ENCODE measurements around the gene PCDH9.

The PCDH9 gene

DNA sequence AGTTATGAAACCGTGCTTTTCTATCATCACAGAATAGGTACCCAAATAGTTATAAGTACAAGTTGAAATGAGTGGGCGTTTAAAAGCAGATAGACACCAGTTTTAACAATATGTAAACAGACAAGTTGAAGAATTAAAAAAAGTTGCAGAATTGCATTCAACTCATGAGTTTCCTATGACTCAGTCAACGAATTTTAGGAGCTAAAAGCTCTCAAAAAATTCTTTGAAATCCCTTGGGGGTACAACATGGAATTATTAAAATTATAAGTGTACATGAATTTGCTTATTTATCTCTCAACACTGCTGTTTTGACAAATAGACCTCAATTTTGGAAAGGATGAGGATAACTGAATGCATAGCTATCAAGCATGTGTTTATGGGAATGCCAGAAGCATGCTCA, 693.4 kb downstream of the PCDH9 start:
- no peak overlapping the region for H3K9ac ChIP-seq (ENCODE audit: low read length)
- no peak overlapping the region for H3K27ac ChIP-seq (ENCODE audit: low read depth, low read length)
- no peak overlapping the region for H2BK5ac ChIP-seq (ENCODE audit: low read length)
- no peaks in the 10 kb centered on the region for H3K36me3 ChIP-seq (ENCODE audit: control insufficient read depth, insufficient read depth, low read length)
- H3K79me1 ChIP-seq (ENCODE audit: low read length) = no peaks in the 10 kb centered on the region
- H4K8ac ChIP-seq (ENCODE audit: low read depth, low read length) = no peak overlapping the region
- H2BK120ac ChIP-seq (ENCODE audit: low read depth, low read length) = no peak overlapping the region
- H3K4me1 ChIP-seq (ENCODE audit: control insufficient read depth, low read depth, low read length) = no peaks in the 10 kb centered on the region
- H4K5ac ChIP-seq (ENCODE audit: low read length) = no peak overlapping the region
- no peak overlapping the region for H3K18ac ChIP-seq (ENCODE audit: low read length)
- H3K23ac ChIP-seq (ENCODE audit: low read length) = no peak overlapping the region
- no peak overlapping the region for H3K4me2 ChIP-seq (ENCODE audit: low read length)
- no peak for DNase-seq
- no peaks in the 10 kb centered on the region for H3K27me3 ChIP-seq (ENCODE audit: insufficient read depth, low read length, poor library complexity)
- no peaks in the 10 kb centered on the region for H3K79me2 ChIP-seq (ENCODE audit: control insufficient read depth, insufficient read depth, low read length)
- no peak overlapping the region for H2BK15ac ChIP-seq (replicated peaks; ENCODE audit: low read depth)
- WGBS (ENCODE audit: extremely low coverage, insufficient coverage, low lambda C conversion rate) = no CpG with 5 or more reads among the region's 3 CpGs
- H3K4me3 ChIP-seq (ENCODE audit: low read length) = no peak overlapping the region
- no peak overlapping the region for H2AK5ac ChIP-seq (ENCODE audit: low read length)
- H3K4ac ChIP-seq (ENCODE audit: low read depth, low read length) = no peak overlapping the region
- H3K56ac ChIP-seq (ENCODE audit: low read length) = no peak overlapping the region

DNA sequence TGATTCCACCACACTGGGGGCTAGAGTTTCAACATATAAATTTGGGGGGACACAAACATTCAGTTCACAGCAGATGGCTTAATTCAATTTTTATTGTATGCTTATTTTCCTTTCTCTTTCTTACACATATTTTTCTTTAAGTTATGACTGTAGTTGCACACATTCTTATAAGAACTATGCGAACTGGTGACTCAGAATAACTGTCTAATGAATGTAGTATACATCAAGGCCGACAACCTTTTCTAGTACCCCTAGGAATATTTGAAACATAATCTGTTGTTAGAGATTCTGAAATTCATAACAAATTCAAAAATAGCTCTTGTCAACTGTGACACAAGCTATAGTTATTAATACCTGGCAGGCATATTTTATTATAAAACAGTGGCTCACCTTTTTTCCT, 695.6 kb downstream of the PCDH9 start:
- Histone ChIP-seq H3K27ac (ENCODE audit: low read depth, low read length) (no peak overlapping the region), H2BK120ac (ENCODE audit: low read depth, low read length) (no peak overlapping the region), H3K4me2 (ENCODE audit: low read length) (no peak overlapping the region), H2AK5ac (ENCODE audit: low read length) (no peak overlapping the region), H3K23ac (ENCODE audit: low read length) (no peak overlapping the region), H3K18ac (ENCODE audit: low read length) (no peak overlapping the region), H4K8ac (ENCODE audit: low read depth, low read length) (no peak overlapping the region), H3K27me3 (ENCODE audit: insufficient read depth, low read length, poor library complexity) (no peaks in the 10 kb centered on the region), H3K79me2 (ENCODE audit: control insufficient read depth, insufficient read depth, low read length) (no peaks in the 10 kb centered on the region), H4K5ac (ENCODE audit: low read length) (no peak overlapping the region), H3K4me1 (ENCODE audit: control insufficient read depth, low read depth, low read length) (no peaks in the 10 kb centered on the region), H3K56ac (ENCODE audit: low read length) (no peak overlapping the region), H3K4ac (ENCODE audit: low read depth, low read length) (no peak overlapping the region), H3K9ac (ENCODE audit: low read length) (no peak overlapping the region), H3K79me1 (ENCODE audit: low read length) (no peaks in the 10 kb centered on the region), H3K4me3 (ENCODE audit: low read length) (no peak overlapping the region), H3K36me3 (ENCODE audit: control insufficient read depth, insufficient read depth, low read length) (no peaks in the 10 kb centered on the region), H2BK15ac (replicated peaks; ENCODE audit: low read depth) (no peak overlapping the region), H2BK5ac (ENCODE audit: low read length) (no peak overlapping the region)
- DNase-seq = no peak
- WGBS (ENCODE audit: extremely low coverage, insufficient coverage, low lambda C conversion rate) = no CpG with 5 or more reads among the region's 2 CpGs

DNA sequence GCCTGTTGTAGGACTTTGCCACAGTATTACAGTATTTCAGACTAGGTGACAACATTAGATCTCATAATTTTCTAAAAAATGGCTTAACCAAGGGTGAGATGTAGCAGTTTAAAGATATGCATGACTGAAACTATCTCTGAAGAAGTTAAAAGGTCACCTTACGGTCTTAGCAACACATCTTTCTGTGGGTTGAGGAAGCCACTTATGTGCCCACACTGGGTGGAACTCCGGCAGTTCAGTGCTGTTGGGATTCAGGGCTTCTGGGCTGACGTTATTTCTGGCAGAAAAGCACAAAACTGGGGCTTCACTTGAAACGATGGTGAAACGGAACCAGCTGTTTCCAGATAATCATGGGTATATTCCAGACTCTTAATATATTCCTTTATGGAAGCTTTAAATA, 697.3 kb downstream of the PCDH9 start:
- no peaks in the 10 kb centered on the region for H3K27me3 ChIP-seq (ENCODE audit: insufficient read depth, low read length, poor library complexity)
- no peaks in the 10 kb centered on the region for H3K79me2 ChIP-seq (ENCODE audit: control insufficient read depth, insufficient read depth, low read length)
- H3K9ac ChIP-seq (ENCODE audit: low read length) = no peak overlapping the region
- no peaks in the 10 kb centered on the region for H3K79me1 ChIP-seq (ENCODE audit: low read length)
- no peak overlapping the region for H4K8ac ChIP-seq (ENCODE audit: low read depth, low read length)
- WGBS (ENCODE audit: extremely low coverage, insufficient coverage, low lambda C conversion rate) = no CpG with 5 or more reads among the region's 5 CpGs
- H3K18ac ChIP-seq (ENCODE audit: low read length) = no peak overlapping the region
- no peak overlapping the region for H3K4me2 ChIP-seq (ENCODE audit: low read length)
- H4K5ac ChIP-seq (ENCODE audit: low read length) = no peak overlapping the region
- no peaks in the 10 kb centered on the region for H3K36me3 ChIP-seq (ENCODE audit: control insufficient read depth, insufficient read depth, low read length)
- H2BK120ac ChIP-seq (ENCODE audit: low read depth, low read length) = no peak overlapping the region
- no peak overlapping the region for H2AK5ac ChIP-seq (ENCODE audit: low read length)
- no peak overlapping the region for H2BK15ac ChIP-seq (replicated peaks; ENCODE audit: low read depth)
- H3K27ac ChIP-seq (ENCODE audit: low read depth, low read length) = no peak overlapping the region
- H3K23ac ChIP-seq (ENCODE audit: low read length) = no peak overlapping the region
- H3K4ac ChIP-seq (ENCODE audit: low read depth, low read length) = no peak overlapping the region
- no peak for DNase-seq
- H3K4me3 ChIP-seq (ENCODE audit: low read length) = no peak overlapping the region
- no peak overlapping the region for H3K56ac ChIP-seq (ENCODE audit: low read length)
- H3K4me1 ChIP-seq (ENCODE audit: control insufficient read depth, low read depth, low read length) = no peaks in the 10 kb centered on the region
- H2BK5ac ChIP-seq (ENCODE audit: low read length) = no peak overlapping the region

DNA sequence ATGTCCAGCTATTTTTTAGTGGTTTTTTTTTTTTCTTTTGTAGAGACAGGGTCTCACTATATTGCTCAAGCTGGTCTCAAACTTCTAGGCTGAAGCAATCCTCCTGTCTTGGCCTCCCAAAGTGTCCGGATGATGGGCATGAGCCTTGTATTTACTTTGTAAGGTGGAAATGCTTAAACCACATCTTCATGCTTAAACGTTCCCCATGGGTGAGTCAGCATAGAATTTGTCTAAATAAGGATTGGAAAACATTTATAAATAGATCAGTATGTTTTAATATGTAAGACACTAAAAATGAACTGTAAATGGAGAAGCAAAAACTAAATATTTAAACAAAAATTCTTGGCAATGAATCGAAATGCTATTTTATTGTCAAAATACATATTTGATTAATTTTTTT, 698.0 kb downstream of the PCDH9 start:
- no peaks in the 10 kb centered on the region for H3K36me3 ChIP-seq (ENCODE audit: control insufficient read depth, insufficient read depth, low read length)
- H3K56ac ChIP-seq (ENCODE audit: low read length) = no peak overlapping the region
- no peak overlapping the region for H2BK15ac ChIP-seq (replicated peaks; ENCODE audit: low read depth)
- no peaks in the 10 kb centered on the region for H3K4me1 ChIP-seq (ENCODE audit: control insufficient read depth, low read depth, low read length)
- H3K79me2 ChIP-seq (ENCODE audit: control insufficient read depth, insufficient read depth, low read length) = no peaks in the 10 kb centered on the region
- H3K4me2 ChIP-seq (ENCODE audit: low read length) = no peak overlapping the region
- H3K27ac ChIP-seq (ENCODE audit: low read depth, low read length) = no peak overlapping the region
- H4K8ac ChIP-seq (ENCODE audit: low read depth, low read length) = no peak overlapping the region
- H3K23ac ChIP-seq (ENCODE audit: low read length) = no peak overlapping the region
- no CpG with 5 or more reads among the region's 3 CpGs for WGBS (ENCODE audit: extremely low coverage, insufficient coverage, low lambda C conversion rate)
- no peak overlapping the region for H2AK5ac ChIP-seq (ENCODE audit: low read length)
- no peak overlapping the region for H3K4me3 ChIP-seq (ENCODE audit: low read length)
- no peak overlapping the region for H3K4ac ChIP-seq (ENCODE audit: low read depth, low read length)
- no peak overlapping the region for H3K9ac ChIP-seq (ENCODE audit: low read length)
- no peak overlapping the region for H3K18ac ChIP-seq (ENCODE audit: low read length)
- H2BK120ac ChIP-seq (ENCODE audit: low read depth, low read length) = no peak overlapping the region
- no peak overlapping the region for H2BK5ac ChIP-seq (ENCODE audit: low read length)
- H4K5ac ChIP-seq (ENCODE audit: low read length) = no peak overlapping the region
- no peaks in the 10 kb centered on the region for H3K79me1 ChIP-seq (ENCODE audit: low read length)
- no peaks in the 10 kb centered on the region for H3K27me3 ChIP-seq (ENCODE audit: insufficient read depth, low read length, poor library complexity)
- no peak for DNase-seq

DNA sequence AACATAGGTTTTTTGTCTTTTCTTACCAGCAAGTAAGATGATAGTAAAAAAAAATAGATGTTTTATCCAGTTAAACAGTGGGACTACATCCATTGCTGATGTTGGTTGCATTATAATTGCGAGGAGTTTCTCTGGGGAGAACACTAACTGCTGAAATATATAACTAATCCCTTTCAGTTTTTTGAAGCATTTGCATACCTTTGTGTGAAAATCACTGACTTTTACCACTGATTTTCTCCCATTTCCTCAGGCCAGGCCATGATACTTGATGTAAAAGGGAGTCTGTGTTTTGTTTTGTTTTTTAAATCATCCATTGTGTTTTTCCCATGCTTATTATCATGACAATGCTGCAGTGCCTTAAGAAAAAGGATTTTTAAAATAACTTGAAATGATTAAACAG, 699.5 kb downstream of the PCDH9 start:
- no peak overlapping the region for H2AK5ac ChIP-seq (ENCODE audit: low read length)
- H3K79me1 ChIP-seq (ENCODE audit: low read length) = no peaks in the 10 kb centered on the region
- H3K36me3 ChIP-seq (ENCODE audit: control insufficient read depth, insufficient read depth, low read length) = no peaks in the 10 kb centered on the region
- H2BK15ac ChIP-seq (replicated peaks; ENCODE audit: low read depth) = no peak overlapping the region
- no peak overlapping the region for H3K18ac ChIP-seq (ENCODE audit: low read length)
- H4K5ac ChIP-seq (ENCODE audit: low read length) = no peak overlapping the region
- H3K56ac ChIP-seq (ENCODE audit: low read length) = no peak overlapping the region
- H3K9ac ChIP-seq (ENCODE audit: low read length) = no peak overlapping the region
- no peaks in the 10 kb centered on the region for H3K79me2 ChIP-seq (ENCODE audit: control insufficient read depth, insufficient read depth, low read length)
- no peaks in the 10 kb centered on the region for H3K4me1 ChIP-seq (ENCODE audit: control insufficient read depth, low read depth, low read length)
- H3K4me3 ChIP-seq (ENCODE audit: low read length) = no peak overlapping the region
- H3K4me2 ChIP-seq (ENCODE audit: low read length) = no peak overlapping the region
- no peak overlapping the region for H3K23ac ChIP-seq (ENCODE audit: low read length)
- H2BK5ac ChIP-seq (ENCODE audit: low read length) = no peak overlapping the region
- H4K8ac ChIP-seq (ENCODE audit: low read depth, low read length) = no peak overlapping the region
- no peak for DNase-seq
- no CpG with 5 or more reads among the region's 1 CpG for WGBS (ENCODE audit: extremely low coverage, insufficient coverage, low lambda C conversion rate)
- H2BK120ac ChIP-seq (ENCODE audit: low read depth, low read length) = no peak overlapping the region
- H3K27me3 ChIP-seq (ENCODE audit: insufficient read depth, low read length, poor library complexity) = no peaks in the 10 kb centered on the region
- no peak overlapping the region for H3K27ac ChIP-seq (ENCODE audit: low read depth, low read length)
- H3K4ac ChIP-seq (ENCODE audit: low read depth, low read length) = no peak overlapping the region

DNA sequence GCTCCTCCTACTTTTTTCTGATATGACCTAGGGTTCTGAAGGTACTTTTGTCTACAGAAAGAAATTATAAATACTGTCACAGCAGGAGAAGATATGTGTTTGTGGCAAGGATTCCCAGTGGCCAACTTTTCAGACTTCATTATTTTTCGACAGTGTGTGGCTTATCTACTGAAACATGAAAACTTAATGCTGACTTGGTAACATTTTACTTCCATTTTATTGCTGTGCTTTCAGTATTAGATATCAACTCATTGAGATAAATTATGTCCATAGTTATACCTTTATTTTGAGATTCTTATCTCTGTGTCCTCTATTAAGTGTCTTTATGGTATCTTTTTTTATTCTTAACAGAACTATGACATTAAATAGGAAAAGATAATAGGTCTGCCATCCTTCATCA, 700.0 kb downstream of the PCDH9 start:
- Histone ChIP-seq H3K36me3 (ENCODE audit: control insufficient read depth, insufficient read depth, low read length) (no peaks in the 10 kb centered on the region), H3K79me2 (ENCODE audit: control insufficient read depth, insufficient read depth, low read length) (no peaks in the 10 kb centered on the region), H3K27me3 (ENCODE audit: insufficient read depth, low read length, poor library complexity) (no peaks in the 10 kb centered on the region), H2BK15ac (replicated peaks; ENCODE audit: low read depth) (no peak overlapping the region), H3K4me1 (ENCODE audit: control insufficient read depth, low read depth, low read length) (no peaks in the 10 kb centered on the region), H3K23ac (ENCODE audit: low read length) (no peak overlapping the region), H3K56ac (ENCODE audit: low read length) (no peak overlapping the region), H3K18ac (ENCODE audit: low read length) (no peak overlapping the region), H2BK5ac (ENCODE audit: low read length) (no peak overlapping the region), H3K27ac (ENCODE audit: low read depth, low read length) (no peak overlapping the region), H4K5ac (ENCODE audit: low read length) (no peak overlapping the region), H3K4me2 (ENCODE audit: low read length) (no peak overlapping the region), H2BK120ac (ENCODE audit: low read depth, low read length) (no peak overlapping the region), H2AK5ac (ENCODE audit: low read length) (no peak overlapping the region), H3K79me1 (ENCODE audit: low read length) (no peaks in the 10 kb centered on the region), H3K9ac (ENCODE audit: low read length) (no peak overlapping the region), H4K8ac (ENCODE audit: low read depth, low read length) (no peak overlapping the region), H3K4me3 (ENCODE audit: low read length) (no peak overlapping the region), H3K4ac (ENCODE audit: low read depth, low read length) (no peak overlapping the region)
- no peak for DNase-seq
- no CpG with 5 or more reads among the region's 1 CpG for WGBS (ENCODE audit: extremely low coverage, insufficient coverage, low lambda C conversion rate)
